Keratinocyte (primary cell): Measurements from ENCODE around the gene OSGIN1. TPM values are rescaled to one million over a fixed set of nuclear protein-coding genes. Genes with fewer than 3 reads are reported as not detected.

Experiments
- DNase-seq: peaks from one replicate; pipeline ENCODE4 v3.0.0-alpha.2; 2011; ENCODE audit warnings: low read depth, missing footprints, low spot score
- FAIRE-seq: peaks from 2 replicates; lab custom pipeline; 2011; peaks lifted over from hg19 to GRCh38; lab: Jason Lieb, UNC
- H2AFZ ChIP-seq: 2 replicates; pipeline ENCODE4 v1.6.0; 2012; ENCODE audit warnings: low read length, control low read depth, inconsistent platforms; ENCODE audit not compliant: control insufficient read depth
- H3K27ac ChIP-seq: 2 replicates; pipeline ENCODE4 v1.5.1; 2011; ENCODE audit warnings: low read length; ENCODE audit not compliant: control insufficient read depth, insufficient read depth
- H3K27me3 ChIP-seq: 3 replicates; pipeline ENCODE4 v1.6.0; 2011; ENCODE audit warnings: low read length; ENCODE audit not compliant: control insufficient read depth, insufficient read depth; ENCODE audit errors: extremely low read depth
- H3K36me3 ChIP-seq, 2 experiments: 2 replicates in 1 of 2; 3 replicates in 1 of 2; pipeline ENCODE4 v1.5.1; 2011; ENCODE audit warnings: low read length in 2 of 2, mild to moderate bottlenecking in 1 of 2; ENCODE audit not compliant: control insufficient read depth in 2 of 2, insufficient read depth in 2 of 2; ENCODE audit errors: extremely low read depth in 1 of 2
- H3K4me1 ChIP-seq: 3 replicates; pipeline ENCODE4 v1.5.1; 2011; ENCODE audit warnings: low read length; ENCODE audit not compliant: control insufficient read depth, insufficient read depth; ENCODE audit errors: extremely low read depth
- H3K4me2 ChIP-seq: 3 replicates; pipeline ENCODE4 v1.6.0; 2011; ENCODE audit warnings: low read depth, low read length; ENCODE audit not compliant: control insufficient read depth, insufficient read depth; ENCODE audit errors: extremely low read depth
- H3K4me3 ChIP-seq, 3 experiments: fragments of 200-600 bp in 1 of 3; sonication (generic) in 1 of 3; 2 replicates in 2 of 3; 3 replicates in 1 of 3; pipeline ENCODE4 v1.5.1; 2011 to 2016; ENCODE audit warnings: low read length in 3 of 3, mild to moderate bottlenecking in 3 of 3, control low read depth in 2 of 3, inconsistent platforms in 1 of 3, low read depth in 1 of 3, mixed read lengths in 1 of 3, mixed run types in 1 of 3, moderate library complexity in 1 of 3; ENCODE audit not compliant: control insufficient read depth in 2 of 3, insufficient read depth in 2 of 3; ENCODE audit errors: extremely low read depth in 1 of 3
- H3K79me2 ChIP-seq: 2 replicates; pipeline ENCODE4 v1.6.0; 2012; ENCODE audit warnings: low read length; ENCODE audit not compliant: control insufficient read depth, insufficient read depth
- H3K9ac ChIP-seq: 3 replicates; pipeline ENCODE4 v1.6.0; 2011; ENCODE audit warnings: low read length; ENCODE audit not compliant: control insufficient read depth, insufficient read depth; ENCODE audit errors: extremely low read depth
- H3K9me1 ChIP-seq: 3 replicates; pipeline ENCODE4 v1.6.0; 2011; ENCODE audit warnings: low read length; ENCODE audit not compliant: control insufficient read depth, insufficient read depth; ENCODE audit errors: extremely low read depth
- H3K9me3 ChIP-seq: 2 replicates; pipeline ENCODE4 v1.5.1; 2012; ENCODE audit warnings: low read depth, low read length; ENCODE audit not compliant: control insufficient read depth
- H4K20me1 ChIP-seq: 3 replicates; pipeline ENCODE4 v1.6.0; 2011; ENCODE audit warnings: low read length; ENCODE audit not compliant: control insufficient read depth, insufficient read depth; ENCODE audit errors: extremely low read depth
- EZH2 ChIP-seq: IDR thresholded peaks from one replicate; pipeline ENCODE4 v1.6.1; 2012; ENCODE audit warnings: inconsistent platforms, mild to moderate bottlenecking, low read length, moderate library complexity
- dilution Hi-C: fragments of 300-500 bp; cut with MboI; formaldehyde crosslinking; loops from one replicate; pipeline ENCODE4 v1.7.0; 2020; ENCODE audit warnings: low sequenced_read_pairs; ENCODE audit not compliant: extremely low pct_ligation_motif_present
- polyA plus RNA-seq, 5 experiments: library from polyadenylated mRNA; depleted of rRNA in 3 of 5; stranded (reverse) in 3 of 5; stranded (forward) in 1 of 5; unstranded in 1 of 5; fragments of >200 nt; gene quantifications; 1 replicate in 1 of 5; 2 replicates in 3 of 5; 3 replicates in 1 of 5; pipeline versions ENCODE4 v1.2.1 to v1.2.3, GENCODE V29; 2011 to 2012; ENCODE audit warnings: missing spikeins in 2 of 5, low read depth in 1 of 5, low replicate concordance in 1 of 5
- TF ChIP-seq, protein P1 (sequence below), 3 experiments: IDR thresholded peaks in 1 of 3; conservative IDR thresholded peaks in 1 of 3; optimal IDR thresholded peaks in 1 of 3; 2 replicates in 2 of 3; 3 replicates in 1 of 3; pipeline versions ENCODE3 to v1.5.1; 2011; ENCODE audit warnings: low read length in 3 of 3, mild to moderate bottlenecking in 3 of 3, moderate library complexity in 2 of 3, control low read depth in 1 of 3, inconsistent platforms in 1 of 3; ENCODE audit not compliant: insufficient read depth in 2 of 3; ENCODE audit errors: extremely low read depth in 1 of 3

Gene OSGIN1
- polyA plus RNA-seq, 1 donor (not counting 4 experiments of a cell fraction or from before 2014, with no cell fraction given), result 2.1 TPM

DNA sequence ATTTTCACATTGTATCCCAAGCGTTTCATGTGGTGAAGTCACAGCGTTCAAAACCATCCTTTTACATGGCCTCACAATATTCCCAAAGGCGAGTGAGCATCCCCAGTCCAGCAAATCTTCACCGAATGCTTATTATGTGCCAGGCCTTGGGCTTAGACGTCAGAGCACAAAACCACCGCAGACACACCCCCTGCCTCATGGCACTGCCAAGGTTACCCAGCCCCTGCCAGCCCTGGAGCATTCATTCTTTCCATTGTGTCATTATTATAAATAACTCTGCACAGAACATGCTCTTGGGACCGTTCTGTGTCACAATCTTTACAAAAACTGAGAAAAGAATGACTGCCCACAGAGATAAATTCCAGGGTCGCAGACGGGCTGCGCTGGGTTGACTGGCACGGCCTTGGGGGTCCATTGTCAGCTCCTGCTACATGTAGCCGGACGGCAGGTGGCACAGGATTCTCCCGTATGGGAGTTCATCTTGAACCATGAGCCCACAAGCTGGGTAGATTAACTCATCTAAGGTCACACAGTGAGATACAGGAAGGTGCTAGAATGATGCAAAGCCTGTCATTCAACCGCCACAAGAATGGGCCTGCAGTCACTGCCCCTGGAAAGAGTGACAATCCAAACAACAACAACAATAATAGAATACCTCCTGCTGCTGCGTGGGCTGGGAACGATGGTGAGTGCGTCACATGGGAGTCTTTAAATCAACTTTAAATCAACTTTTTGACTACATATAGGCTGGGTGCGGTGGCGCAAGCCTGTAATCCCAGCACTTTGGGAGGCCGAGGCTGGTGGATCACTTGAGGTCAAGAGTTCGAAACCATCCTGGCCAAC, 10.5 kb downstream of the OSGIN1 start:
- Histone ChIP-seq H3K4me3 (no peak overlapping the region), H3K4me2 (no peak overlapping the region), H3K9ac (no peak overlapping the region), H3K79me2 (no peaks in the 10 kb centered on the region), H3K27me3 (no peaks in the 10 kb centered on the region), H3K27ac (no peak overlapping the region), H2AFZ (no peak overlapping the region), H3K36me3 (peaks cover 0 to 26% of the 10 kb centered on the region in 2 experiments), H3K9me3 (no peaks in the 10 kb centered on the region), H3K9me1 (no peaks in the 10 kb centered on the region), H4K20me1 (no peaks in the 10 kb centered on the region), H3K4me1 (no peaks in the 10 kb centered on the region)
- dilution Hi-C loops, result no loop called here
- DNase-seq (no peak), FAIRE-seq (no peak)
- TF ChIP-seq, protein P1, sequence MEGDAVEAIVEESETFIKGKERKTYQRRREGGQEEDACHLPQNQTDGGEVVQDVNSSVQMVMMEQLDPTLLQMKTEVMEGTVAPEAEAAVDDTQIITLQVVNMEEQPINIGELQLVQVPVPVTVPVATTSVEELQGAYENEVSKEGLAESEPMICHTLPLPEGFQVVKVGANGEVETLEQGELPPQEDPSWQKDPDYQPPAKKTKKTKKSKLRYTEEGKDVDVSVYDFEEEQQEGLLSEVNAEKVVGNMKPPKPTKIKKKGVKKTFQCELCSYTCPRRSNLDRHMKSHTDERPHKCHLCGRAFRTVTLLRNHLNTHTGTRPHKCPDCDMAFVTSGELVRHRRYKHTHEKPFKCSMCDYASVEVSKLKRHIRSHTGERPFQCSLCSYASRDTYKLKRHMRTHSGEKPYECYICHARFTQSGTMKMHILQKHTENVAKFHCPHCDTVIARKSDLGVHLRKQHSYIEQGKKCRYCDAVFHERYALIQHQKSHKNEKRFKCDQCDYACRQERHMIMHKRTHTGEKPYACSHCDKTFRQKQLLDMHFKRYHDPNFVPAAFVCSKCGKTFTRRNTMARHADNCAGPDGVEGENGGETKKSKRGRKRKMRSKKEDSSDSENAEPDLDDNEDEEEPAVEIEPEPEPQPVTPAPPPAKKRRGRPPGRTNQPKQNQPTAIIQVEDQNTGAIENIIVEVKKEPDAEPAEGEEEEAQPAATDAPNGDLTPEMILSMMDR (optimal IDR thresholded peaks at IDR 0.05 in 1 of 3, IDR thresholded peaks at IDR 0.05 in 1 of 3, conservative IDR thresholded peaks at IDR 0.05 in 1 of 3; ENCODE audit: extremely low read depth in 1 of 3, insufficient read depth in 2 of 3, low read length in 3 of 3), result no peak
- no peak for TF ChIP-seq EZH2

DNA sequence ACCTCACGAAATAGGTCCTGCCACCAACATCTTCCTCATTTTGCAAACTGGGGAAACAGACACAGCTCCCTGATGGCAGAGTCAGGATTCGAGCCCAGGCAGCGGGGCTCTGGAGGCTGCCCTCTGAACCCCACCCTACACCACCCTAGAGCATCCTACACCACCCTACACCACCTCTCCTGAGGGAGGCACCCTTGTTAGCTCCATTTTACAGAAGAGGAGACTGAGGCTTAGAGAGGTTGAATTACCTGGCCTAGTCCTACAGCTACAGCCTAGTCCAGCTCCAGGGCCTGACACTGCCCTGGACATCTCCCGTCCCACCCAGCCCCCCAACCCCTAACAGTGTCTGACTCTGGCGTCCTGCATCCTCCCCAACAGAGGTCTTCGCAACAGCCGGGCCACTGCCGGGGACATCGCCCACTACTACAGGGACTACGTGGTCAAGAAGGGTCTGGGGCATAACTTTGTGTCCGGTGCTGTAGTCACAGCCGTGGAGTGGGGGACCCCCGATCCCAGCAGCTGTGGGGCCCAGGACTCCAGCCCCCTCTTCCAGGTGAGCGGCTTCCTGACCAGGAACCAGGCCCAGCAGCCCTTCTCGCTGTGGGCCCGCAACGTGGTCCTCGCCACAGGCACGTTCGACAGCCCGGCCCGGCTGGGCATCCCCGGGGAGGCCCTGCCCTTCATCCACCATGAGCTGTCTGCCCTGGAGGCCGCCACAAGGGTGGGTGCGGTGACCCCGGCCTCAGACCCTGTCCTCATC, 11.8 kb downstream of the OSGIN1 start:
- Histone ChIP-seq H3K27ac (no peak overlapping the region), H3K9me3 (no peaks in the 10 kb centered on the region), H4K20me1 (no peaks in the 10 kb centered on the region), H3K9ac (no peak overlapping the region), H2AFZ (no peak overlapping the region), H3K9me1 (no peaks in the 10 kb centered on the region), H3K4me2 (no peak overlapping the region), H3K79me2 (no peaks in the 10 kb centered on the region), H3K4me1 (no peaks in the 10 kb centered on the region), H3K4me3 (no peak overlapping the region), H3K36me3 (peaks cover 0 to 17% of the 10 kb centered on the region in 2 experiments), H3K27me3 (peaks cover 11% of the 10 kb centered on the region)
- DNase-seq (no peak), FAIRE-seq (no peak)
- dilution Hi-C loops, result no loop called here
- TF ChIP-seq, protein P1 (optimal IDR thresholded peaks at IDR 0.05 in 1 of 3, IDR thresholded peaks at IDR 0.05 in 1 of 3, conservative IDR thresholded peaks at IDR 0.05 in 1 of 3; ENCODE audit: extremely low read depth in 1 of 3, insufficient read depth in 2 of 3, low read length in 3 of 3), result no peak
- no peak for TF ChIP-seq EZH2
